ENCODE data around the gene RAP1GAP. TPM values are rescaled to one million over a fixed set of nuclear protein-coding genes. Genes with fewer than 3 reads are reported as not detected.
A peak's percentile ranks its signal among the peaks of the same experiment; 100 is the strongest.

Gene RAP1GAP
- total RNA-seq, 1 donor from 2014 or later: 3.9 TPM

DNA sequence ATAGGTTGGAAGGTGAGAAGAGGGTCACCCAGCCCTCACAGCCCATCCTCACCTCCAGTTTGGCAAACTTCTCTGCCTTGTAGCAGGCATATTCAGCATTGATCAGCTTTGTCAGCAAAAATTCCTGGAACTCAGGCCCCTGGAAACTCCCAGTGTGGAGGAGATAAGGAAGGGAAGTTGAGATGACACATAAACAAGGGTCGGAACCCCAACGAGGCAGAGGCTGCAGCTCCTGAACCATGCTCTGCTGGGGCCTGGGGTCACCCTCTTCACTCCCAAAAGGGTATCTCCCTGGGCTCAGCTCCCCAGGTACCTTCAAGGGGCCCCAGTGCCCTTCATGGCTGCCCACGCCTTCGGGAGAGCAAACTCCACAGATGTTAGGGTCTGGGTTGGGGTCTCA is 60.4 kb downstream of the RAP1GAP start:
- DNase-seq: no peak

DNA sequence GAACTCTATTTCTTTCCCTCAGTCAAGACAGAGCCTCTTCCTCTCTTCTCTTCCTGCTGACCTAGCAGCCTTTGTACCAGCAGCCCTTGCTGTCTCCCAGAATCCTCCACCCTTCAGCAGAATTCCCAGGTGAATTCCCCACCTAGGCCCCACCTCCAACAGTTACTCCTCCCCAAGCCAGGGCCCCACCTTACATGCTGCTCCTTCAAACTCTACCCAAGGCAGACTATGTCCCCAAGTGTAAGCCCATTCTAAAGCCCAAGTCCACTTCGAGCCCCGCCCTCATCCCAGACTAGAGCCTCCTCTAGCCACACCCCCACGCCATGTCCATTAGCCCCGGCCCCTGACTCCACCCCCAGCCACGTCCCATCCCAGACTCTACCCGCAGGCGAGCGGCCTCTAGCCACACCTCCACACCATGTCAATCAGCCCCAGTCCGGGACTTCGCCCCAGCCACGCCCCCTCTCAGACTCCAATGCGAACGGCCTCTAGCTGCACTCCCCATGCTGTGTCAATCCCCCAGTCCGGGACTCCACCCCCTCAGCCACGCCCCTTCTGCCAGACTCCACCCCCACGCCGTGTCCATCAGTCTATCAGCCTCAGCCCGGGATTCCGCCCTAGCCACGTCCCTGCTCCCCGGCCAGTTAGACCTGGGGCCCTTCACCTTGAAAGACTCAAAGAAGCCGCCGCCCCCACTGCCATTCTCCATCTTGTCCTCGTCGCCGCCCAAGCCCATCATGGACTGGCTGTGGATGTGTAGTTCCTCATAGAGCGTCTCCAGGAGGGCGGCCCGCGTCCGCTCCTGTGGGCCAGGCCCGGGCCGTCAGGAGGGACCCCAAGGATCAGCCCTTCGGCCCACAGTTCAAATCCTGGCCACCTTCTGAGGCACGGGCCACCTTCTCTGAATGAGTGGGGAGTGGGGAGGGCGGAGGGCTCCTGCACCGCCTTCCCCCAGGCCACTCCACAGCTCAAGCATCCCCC is 61.3 kb downstream of the RAP1GAP start:
- DNase-seq: no peak

DNA sequence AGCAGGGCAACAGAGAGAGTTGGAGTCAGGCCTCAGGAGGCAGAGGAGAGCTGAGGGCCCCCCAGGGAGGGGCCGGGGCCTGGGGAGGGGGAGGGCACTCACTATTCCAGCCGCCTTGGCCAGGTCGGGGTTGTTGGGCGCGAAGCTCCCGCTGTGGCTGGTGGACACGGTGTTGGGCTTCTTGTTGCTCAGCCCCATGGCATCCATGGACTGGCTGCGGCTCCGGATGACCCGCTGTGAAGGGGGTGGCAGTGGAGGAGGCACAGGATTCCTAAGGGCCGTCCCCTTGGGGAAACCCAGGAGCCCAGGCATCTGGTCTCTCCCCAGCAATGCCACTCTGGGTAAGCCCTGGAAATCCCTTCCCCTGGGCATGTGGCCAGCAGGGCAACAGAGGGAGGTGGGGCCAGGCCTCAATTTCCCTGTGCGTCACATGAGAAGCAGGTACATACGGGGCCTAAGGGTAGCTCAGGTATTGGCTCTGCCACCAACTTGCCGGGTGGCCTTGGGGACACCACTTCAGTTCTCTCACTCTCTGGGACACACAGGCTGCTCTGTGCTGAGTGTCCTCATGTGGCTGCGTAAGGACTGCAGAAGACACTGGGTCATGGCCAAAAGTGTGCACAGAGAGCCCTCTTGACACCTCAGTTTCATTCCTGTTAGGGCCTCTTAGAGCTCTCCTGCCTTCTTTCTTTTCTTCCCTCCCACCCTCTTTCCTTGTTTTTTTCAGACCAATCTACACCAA is 63.0 kb downstream of the RAP1GAP start:
- no peak for DNase-seq

DNA sequence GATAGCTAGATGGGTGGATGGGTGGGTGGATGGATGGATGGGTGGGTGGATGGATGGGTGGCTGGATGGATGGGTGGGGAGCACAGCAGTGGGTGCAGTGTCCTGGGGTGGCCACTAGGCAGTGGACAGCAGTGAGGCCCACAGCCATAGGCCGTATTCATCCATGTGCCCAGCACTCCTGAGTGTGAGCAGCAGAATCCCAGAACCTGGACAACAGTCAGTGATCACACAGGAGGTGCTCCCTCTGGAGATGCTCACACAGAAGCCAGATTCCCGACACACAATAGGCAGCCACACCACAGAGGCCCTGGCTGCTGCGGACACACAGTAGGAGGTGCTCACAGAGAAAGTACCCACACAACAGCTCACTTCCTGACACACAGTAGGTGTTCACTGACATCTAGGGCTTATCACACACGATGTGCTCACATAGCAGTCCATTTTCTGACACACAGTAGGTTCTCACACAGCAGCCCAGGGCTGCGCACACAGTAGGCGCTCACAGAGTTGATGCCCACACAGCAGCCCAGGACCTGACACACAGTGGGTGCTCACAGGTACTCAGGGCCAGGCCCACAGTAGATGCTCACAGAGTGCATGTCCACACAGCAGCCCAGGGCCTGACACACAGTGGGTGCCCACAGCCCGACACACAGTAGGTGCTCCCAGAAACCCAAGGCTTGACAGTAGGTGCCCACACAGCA is 64.0 kb downstream of the RAP1GAP start:
- DNase-seq: no peak

DNA sequence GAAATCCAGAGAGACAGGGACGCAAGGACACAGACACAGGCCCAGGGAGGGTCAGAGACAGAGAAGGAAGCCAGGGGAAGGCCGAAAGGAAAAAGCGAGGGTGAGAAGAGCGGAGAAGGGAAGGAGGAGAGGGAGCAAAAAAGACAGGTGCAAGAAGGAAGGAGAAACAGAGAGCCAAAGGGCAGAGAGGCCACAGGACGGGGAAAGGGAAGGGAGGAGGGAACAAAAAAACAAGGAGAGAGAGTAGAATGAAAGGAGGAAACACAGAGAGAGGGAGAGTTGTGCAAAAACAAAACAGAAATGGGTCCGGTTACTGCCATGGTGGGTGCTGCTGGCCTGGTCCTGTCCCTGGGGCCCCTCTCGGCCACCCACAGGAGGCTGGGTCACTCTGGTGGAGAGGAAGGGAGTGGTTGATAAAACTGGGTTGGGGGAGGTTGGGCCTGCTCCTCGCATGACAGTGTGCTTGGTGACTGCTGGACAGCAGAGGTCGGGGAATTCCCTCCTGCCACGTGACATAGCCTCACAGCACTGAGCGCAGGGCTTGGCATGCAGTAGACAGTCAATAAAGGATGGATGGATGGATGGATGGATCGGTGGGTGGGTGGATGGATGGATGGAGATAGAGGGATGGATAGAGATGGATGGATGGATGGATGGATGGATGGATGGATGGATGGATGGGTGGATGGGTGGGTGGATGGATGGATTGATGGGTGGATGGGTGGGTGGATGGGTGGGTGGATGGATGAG is 64.8 kb downstream of the RAP1GAP start:
- DNase-seq: no peak

DNA sequence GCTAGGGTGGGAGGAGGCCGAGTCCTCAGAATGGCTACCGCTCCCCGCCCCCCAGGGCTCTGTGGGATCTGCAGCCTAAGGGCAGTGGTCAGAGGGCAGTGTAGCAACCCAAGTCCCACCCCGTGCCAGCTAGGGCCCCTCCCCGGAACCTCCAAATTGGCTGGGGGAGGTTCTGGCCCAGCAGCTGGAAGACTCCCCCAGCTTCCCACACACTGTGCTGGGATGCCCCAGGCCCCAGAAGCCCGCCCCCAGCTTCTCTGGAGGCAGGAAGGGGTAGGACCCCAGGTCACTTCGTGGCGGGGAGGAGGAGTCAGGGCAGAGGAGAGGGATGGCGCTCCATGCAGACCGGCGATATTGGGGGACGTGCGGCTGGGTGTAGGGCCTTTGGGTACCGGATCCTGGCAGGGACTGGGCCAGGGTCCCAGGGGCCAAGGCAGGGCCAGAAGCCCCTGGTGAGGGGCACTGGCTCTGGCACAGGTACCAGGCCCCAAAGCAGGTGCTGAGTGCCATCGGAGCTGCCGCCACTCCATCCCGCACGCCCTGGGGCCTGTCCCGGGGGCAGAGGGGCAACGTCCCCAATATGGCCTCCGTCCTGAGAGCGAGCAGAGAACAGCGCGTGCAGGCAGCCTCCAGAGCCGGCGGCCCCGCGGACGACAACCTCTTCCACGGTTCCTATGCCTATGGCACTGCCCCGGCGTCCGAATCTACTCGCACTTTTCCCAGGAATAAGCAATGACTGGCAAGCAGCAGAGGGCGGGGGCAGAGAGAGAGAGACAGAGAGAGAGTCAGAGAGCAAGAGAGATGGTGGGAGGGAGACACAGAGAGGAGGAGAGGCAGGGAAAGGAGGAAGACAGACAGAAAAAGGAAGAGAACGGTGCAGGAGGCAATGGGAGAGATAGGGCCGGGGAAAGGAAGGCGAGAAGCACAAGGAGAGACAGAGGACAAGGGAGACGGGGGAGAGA is 65.7 kb downstream of the RAP1GAP start:
- no peak for DNase-seq

DNA sequence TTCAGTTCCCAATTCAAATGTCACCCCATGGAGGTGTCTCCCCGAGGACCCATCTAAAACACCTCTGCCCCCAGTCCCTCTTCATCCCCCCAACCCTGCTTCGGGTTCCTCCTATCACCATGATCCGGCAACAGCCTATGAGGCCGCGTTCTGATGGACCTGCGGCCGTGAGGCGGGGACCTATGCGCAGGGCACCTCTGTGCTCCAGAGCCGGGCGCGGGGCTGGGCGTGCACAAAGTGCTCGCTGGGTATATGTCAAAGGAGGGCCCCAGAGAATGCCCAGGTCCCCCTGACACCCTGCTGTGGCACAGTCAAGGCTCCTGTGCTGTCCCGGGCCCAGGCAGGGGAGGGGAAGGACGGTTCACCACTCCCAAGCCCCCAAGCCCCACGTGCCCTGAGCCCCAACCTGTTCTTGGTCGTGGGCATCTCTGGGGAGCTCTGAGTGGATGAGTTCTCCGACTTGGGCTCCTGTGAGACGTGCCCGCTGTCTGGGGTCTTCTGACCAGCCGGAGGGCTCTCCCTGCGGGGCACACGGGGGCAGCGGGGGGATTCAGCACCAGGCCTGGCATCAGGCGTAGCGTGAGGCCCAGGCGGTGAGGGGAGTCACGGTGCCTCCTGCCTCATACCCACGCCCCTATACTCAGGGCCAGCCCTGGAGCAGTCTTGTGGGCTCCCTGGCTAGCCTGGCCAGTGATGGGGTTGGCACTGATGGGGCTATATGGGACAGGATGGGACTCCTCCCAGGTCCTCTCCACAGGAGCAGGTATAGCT is 67.7 kb downstream of the RAP1GAP start:
- no peak for DNase-seq

DNA sequence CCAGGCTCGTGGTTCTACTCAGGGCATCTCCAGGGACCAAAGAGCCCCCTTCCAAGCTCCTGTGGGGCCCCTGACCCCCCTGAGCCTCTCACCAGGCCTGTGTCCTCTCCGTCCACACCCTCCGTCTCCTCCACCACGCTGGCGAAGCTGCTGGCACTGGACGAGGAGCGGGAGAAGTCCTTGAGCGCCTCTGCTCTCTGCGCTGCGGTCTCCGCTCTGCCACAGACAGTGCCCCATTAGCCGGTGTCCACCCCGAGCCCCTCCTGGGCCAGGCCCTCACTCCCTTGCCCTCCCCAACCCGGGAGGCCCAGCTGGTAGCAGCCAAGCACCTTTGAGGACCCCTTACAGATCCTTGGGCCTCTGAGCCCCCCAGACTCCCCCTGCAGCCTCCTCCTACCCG is 69.8 kb downstream of the RAP1GAP start:
- DNase-seq: no peak

DNA sequence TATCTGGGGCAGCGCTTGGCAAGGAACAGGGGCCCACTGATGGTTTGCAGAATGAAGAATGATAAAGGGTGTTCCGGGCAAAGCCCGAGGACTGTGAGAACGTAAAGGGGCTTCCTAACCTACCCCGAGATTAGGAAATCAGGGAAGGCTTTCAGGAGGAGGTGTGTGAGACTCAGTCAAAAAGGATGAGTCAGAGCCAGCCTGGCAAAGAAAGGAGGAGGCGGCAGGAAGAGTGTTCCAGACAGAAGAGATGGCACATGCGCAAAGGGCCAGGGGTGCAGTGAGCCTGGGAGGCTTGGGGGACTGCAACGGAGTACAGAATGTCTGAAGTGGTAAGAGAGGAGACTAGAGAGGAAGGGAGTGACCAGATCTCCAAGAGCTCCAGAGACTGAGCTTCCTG is 70.3 kb downstream of the RAP1GAP start:
- no peak for DNase-seq

DNA sequence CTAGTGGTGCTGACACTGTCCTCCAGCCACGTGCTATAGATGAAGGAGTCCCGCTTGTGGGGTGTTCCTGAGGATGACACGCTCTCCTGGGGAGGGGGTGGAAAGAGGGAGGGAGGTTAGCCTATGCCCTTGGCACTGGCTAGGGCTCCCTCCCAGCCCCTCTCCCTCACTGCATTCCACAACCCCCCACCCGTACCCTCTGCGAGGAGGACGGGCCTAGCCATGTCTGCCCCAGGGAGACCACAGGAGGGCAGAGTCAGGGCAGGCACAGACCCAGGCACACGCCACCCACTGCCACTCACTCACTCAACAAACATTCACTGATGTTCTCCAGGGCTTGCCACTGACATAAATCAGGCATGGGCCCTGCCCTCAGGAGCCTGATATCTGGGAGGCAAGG is 70.7 kb downstream of the RAP1GAP start:
- DNase-seq: no peak

DNA sequence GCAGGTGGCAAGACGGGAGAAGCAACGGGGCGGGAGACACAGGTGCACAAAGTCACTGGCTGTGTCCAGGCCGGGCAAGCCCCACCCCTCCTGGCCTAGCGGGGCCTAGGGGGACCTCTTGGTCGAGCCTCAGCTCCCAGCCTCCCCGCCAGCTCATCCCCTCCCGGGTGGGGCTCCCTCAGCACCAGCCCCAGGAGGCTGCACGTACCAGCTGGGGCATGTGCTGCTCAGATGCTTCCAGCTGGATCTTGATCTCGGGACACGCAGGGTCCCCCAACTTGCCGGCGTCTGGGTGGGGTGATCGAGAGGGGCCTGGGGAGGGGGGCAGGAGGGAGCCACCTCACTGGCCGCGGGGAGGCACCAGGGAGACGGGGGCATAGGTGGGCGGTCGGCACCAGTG is 71.4 kb downstream of the RAP1GAP start:
- no peak for DNase-seq

DNA sequence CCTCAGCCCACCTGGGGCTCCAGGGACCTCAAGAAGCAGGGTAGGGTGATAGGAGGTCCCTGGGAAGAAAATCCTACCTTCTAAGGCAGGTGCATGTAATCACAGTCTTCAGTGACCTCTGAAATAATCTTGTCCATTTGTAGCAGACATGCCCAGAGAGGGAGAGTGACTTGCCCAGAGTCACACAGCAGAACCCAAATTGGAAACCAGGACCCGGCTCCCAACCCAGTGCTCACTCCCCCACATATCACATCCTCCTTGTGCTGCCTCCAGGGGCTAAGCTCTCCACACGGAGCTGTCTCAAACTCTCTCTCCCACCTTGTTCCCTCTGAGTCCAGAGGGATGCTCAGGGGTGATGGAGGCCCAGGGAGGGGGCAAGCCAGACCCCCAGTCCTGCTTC is 72.5 kb downstream of the RAP1GAP start:
- no peak for DNase-seq

DNA sequence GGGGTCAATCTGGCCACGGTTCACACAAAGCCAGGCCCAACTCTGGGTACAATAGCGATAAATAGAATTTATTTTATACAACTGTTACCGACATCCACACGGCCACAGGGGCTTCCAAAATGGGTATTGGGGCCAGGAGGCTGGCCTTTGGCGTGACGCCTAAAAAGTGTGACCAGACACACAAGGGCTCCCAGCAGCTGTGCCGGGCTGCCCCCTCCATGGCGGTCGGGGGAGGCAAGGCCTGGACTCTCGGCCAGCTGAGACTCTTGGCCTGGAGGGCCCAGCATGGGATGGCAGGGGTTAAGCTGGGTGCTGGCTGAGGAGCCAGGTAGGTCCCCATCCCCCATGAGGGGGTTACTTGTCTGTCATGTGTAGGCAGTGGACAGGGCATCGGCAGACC is 73.0 kb downstream of the RAP1GAP start:
- DNase-seq: no peak

DNA sequence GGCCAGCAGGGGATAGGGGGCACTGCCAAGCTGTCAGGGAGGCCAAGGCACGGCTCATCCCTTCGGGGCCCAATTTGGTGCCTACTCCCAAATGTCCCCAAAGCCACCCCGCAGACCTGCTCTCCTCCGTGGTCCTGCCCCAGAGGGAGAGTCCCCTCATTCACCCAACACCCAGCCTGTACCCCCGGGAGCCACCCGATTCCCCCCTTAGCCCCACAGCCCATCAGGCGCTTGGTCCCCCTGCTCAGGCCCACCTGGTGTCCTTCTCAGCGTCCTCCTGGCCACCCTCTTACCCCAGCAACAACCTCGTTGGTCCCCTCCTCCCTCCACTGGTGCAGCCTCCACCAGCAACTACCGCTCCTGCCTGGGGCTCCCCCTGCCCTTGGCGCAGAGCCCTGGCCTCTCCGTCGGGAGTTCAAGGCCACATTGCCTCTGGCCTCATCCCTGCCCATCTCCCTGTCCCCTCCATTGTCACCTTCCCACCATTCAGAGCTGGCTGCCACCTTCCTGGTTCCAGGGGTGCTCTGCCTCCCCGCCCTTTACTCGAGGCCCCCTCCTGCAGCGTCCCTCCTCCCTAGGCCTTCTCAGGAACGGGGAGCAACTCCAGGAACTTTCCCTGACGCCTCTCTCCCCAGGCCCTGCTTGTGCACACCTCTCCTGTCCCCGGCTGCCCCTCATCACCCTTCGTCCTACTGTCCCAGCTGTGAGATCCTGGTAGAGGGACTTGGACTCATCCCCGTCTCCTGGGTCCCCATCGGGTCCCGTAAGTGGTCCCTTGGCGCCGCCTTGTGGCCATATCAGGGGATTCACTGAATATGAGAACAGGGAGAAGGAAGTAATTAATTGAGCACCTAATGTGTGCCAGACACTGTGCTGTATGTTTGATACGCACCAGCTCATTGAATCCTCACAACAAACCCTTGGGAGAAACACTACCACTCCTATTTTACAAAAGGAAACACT is 73.9 kb downstream of the RAP1GAP start:
- peak; percentile 9 for DNase-seq

DNA sequence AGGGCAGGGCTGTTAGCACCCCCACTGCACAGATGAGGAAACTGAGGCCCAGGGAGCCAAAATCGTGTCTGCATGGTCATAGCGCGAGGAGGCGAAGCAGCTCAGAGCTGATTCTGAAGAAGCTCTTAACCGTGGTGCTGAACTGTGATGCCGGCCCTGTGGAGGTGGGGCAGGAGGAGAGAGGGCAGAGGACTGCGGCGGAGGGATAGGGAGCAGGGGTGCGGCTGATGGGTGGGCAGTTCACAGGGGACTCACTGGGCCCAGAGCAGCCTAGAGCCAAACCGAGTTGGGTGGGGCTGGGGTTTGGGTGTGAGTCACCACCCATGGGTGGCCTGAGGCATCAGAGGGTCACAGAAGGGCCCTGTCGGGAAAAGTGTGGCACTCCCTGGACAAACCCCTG is 74.7 kb downstream of the RAP1GAP start:
- DNase-seq: no peak

DNA sequence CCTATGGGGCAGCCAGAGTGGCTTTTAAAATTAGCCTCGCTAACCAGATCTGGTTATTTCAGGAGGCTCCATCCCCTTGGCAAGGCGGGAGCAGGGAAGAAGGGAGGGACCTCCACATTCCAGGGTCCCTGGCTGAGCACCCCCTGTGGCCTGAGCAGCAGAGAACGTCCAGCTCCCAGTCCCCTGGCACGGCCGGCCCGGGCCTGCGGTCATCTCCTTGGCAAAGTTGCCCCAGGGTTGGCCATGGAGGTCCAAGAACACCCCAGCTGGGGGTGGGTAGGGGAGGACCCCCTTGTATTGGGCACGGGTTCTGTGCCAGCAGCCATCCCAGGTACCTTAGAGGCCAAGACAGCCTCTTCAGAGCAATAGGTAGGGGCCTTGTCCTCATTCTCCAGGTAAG is 75.9 kb downstream of the RAP1GAP start:
- no peak for DNase-seq

DNA sequence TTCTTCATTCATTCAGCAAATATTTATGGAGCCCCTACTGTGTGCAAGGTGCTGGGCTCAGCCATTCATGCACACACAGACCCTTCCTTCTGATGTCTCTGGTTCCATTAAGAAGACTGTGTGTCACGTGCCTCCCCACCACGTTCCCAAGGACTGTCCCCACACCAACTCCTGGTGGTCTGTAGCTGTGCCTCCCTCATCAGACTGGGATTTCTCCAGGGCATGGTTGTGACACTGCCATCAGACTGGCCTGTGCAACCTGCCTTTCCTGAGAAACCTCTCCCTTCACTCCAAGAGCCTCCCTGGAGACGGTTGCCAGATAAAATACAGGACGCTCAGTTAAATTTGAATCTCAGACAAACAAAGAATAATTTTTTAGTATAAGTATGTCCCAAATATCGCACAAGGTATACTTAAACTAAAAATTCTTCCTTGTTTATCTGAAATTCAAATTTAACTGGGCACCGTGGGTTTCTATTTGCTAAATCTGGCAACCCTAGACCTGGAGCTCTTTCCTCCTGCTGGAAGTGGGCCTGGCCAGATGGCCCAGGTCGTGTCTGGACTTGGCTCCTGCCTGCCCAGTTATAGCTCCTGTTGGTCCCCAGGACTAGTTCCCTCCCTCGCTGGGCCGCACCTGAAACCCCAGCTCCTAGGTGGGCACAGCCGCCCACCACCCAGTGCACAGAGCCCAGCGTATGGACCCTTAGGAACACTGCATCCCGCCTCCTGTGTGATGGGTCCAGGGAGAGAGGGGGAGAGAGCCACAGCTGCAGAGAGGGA is 76.9 kb downstream of the RAP1GAP start:
- no peak for DNase-seq

DNA sequence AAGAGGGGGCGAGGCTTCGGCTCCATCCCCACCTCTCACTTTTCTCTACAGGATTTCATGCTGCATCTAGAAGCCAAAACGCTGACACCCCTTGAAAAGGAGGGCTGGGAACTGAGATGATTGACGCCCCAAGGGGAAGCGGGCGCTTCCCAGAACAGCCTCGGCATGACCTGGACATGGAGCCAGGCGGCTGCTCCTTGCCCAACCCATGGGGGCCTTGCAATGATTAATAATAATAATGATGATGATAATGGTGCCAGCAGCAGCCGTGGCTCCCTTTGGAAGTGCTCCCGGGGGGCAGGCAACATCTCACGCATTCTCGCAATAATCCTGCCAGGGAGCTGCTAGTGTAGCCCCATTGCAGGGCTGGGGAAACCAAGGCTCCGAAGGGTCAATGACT is 78.2 kb downstream of the RAP1GAP start:
- DNase-seq: no peak

All from skin of body (tissue), 2 donors.